Mesenchymal stem cell (in vitro differentiated cells and primary cell): ENCODE results near the gene OR5B21.

Experiments
- DNase-seq: peaks from one replicate; pipeline ENCODE4 v3.0.0-alpha.2; 2013
- H2AFZ ChIP-seq: one replicate; pipeline ENCODE4 v1.6.1; 2013; ENCODE audit warnings: low read depth, mild to moderate bottlenecking, control low read depth, inconsistent platforms, low read length, moderate library complexity
- H2AK5ac ChIP-seq: 2 replicates; pipeline ENCODE4 v1.6.1; 2013; ENCODE audit warnings: low read length, moderate library complexity, mild to moderate bottlenecking, inconsistent platforms; ENCODE audit not compliant: severe bottlenecking
- H2BK120ac ChIP-seq: one replicate; pipeline ENCODE4 v1.6.1; 2013; ENCODE audit warnings: low read depth, mild to moderate bottlenecking, inconsistent platforms, low read length, moderate library complexity
- H2BK12ac ChIP-seq, 2 experiments: one replicate each; pipeline ENCODE4 v1.6.1; 2013; ENCODE audit warnings: inconsistent platforms in 2 of 2, low read length in 2 of 2, mild to moderate bottlenecking in 2 of 2, moderate library complexity in 2 of 2, control low read depth in 1 of 2
- H2BK15ac ChIP-seq: one replicate; pipeline ENCODE4 v1.6.1; 2013; ENCODE audit warnings: mild to moderate bottlenecking, low read depth, inconsistent platforms; ENCODE audit not compliant: poor library complexity, severe bottlenecking
- H2BK5ac ChIP-seq: 2 replicates; pipeline ENCODE4 v1.6.1; 2013; ENCODE audit warnings: low read depth, mild to moderate bottlenecking, low read length, control low read depth, inconsistent platforms; ENCODE audit not compliant: poor library complexity, severe bottlenecking
- H3K14ac ChIP-seq, 2 experiments: one replicate each; pipeline ENCODE4 v1.6.1; 2013; ENCODE audit warnings: inconsistent platforms in 2 of 2, low read length in 2 of 2, control low read depth in 1 of 2, mild to moderate bottlenecking in 1 of 2, moderate library complexity in 1 of 2
- H3K18ac ChIP-seq, 2 experiments: one replicate each; pipeline ENCODE4 v1.6.1; 2013; ENCODE audit warnings: inconsistent platforms in 2 of 2, low read length in 2 of 2, control low read depth in 1 of 2, low read depth in 1 of 2, mild to moderate bottlenecking in 1 of 2
- H3K23ac ChIP-seq, 2 experiments: one replicate each; pipeline ENCODE4 v1.6.1; 2013; ENCODE audit warnings: inconsistent platforms in 2 of 2, low read length in 2 of 2, mild to moderate bottlenecking in 2 of 2, moderate library complexity in 2 of 2, control low read depth in 1 of 2
- H3K27ac ChIP-seq: 2 replicates; pipeline ENCODE4 v1.5.1; 2013; ENCODE audit warnings: mild to moderate bottlenecking, moderate library complexity, low read length, control low read depth, inconsistent platforms; ENCODE audit not compliant: poor library complexity, severe bottlenecking
- H3K27me3 ChIP-seq, 2 experiments: 2 replicates each; pipeline versions ENCODE4 v1.6.1 to v1.7.0; 2013; ENCODE audit warnings: low read length in 2 of 2, mild to moderate bottlenecking in 2 of 2, moderate library complexity in 2 of 2, control low read depth in 1 of 2, inconsistent platforms in 1 of 2; ENCODE audit not compliant: control insufficient read depth in 1 of 2, insufficient read depth in 1 of 2
- H3K36me3 ChIP-seq, 2 experiments: 2 replicates each; pipeline versions ENCODE4 v1.6.1 to v1.7.0; 2013; ENCODE audit warnings: low read length in 2 of 2, control low read depth in 1 of 2, inconsistent platforms in 1 of 2, low read depth in 1 of 2, mild to moderate bottlenecking in 1 of 2; ENCODE audit not compliant: insufficient read depth in 2 of 2, control insufficient read depth in 1 of 2
- H3K4ac ChIP-seq, 2 experiments: one replicate each; pipeline ENCODE4 v1.6.1; 2013; ENCODE audit warnings: inconsistent platforms in 2 of 2, low read length in 2 of 2, mild to moderate bottlenecking in 2 of 2, moderate library complexity in 2 of 2, control low read depth in 1 of 2, low read depth in 1 of 2
- H3K4me1 ChIP-seq: 2 replicates; pipeline ENCODE4 v1.6.1; 2013; ENCODE audit warnings: low read depth, low read length, control low read depth; ENCODE audit not compliant: control insufficient read depth, insufficient read depth
- H3K4me2 ChIP-seq: 2 replicates; pipeline ENCODE4 v1.6.1; 2013; ENCODE audit warnings: low read length, mild to moderate bottlenecking, inconsistent platforms; ENCODE audit not compliant: poor library complexity, severe bottlenecking
- H3K4me3 ChIP-seq, 2 experiments: 2 replicates each; pipeline versions ENCODE4 v1.5.1 to v1.7.0; 2013; ENCODE audit warnings: low read length in 2 of 2, mild to moderate bottlenecking in 2 of 2, control low read depth in 1 of 2, low read depth in 1 of 2; ENCODE audit not compliant: insufficient read depth in 1 of 2
- H3K79me1 ChIP-seq: replicated peaks from 2 replicates; pipeline ENCODE4 v1.6.1; 2013; ENCODE audit warnings: mild to moderate bottlenecking, control low read depth, low read length, inconsistent platforms; ENCODE audit not compliant: poor library complexity, severe bottlenecking
- H3K9ac ChIP-seq: 2 replicates; pipeline ENCODE4 v1.7.0; 2013; ENCODE audit warnings: mild to moderate bottlenecking, low read length, moderate library complexity
- H3K9me3 ChIP-seq: 2 replicates; pipeline ENCODE4 v1.7.0; 2013; ENCODE audit warnings: mild to moderate bottlenecking, low read length; ENCODE audit not compliant: control insufficient read depth
- H4K8ac ChIP-seq: one replicate; pipeline ENCODE4 v1.6.1; 2013; ENCODE audit warnings: inconsistent platforms, mild to moderate bottlenecking, low read length, moderate library complexity
- H4K91ac ChIP-seq: one replicate; pipeline ENCODE4 v1.6.1; 2013; ENCODE audit warnings: mild to moderate bottlenecking, low read length, inconsistent platforms
- WGBS: methylation state at CpG from one replicate; pipeline ENCODE4 v1.1.7; 2013; ENCODE audit warnings: mixed read lengths; 5-methylcytosine and 5-hydroxymethylcytosine counted together

Gene OR5B21

GRCh38 chr11:58508814-58509213, 909 bp upstream of the OR5B21 start:
- Histone ChIP-seq H2BK15ac (no peak overlapping the region), H4K91ac (no peak overlapping the region), H3K4me3 (no peak overlapping the region), H3K27ac (no peak overlapping the region), H2AFZ (no peak overlapping the region), H2BK5ac (no peak overlapping the region), H3K23ac (no peak overlapping the region), H2BK12ac (no peak overlapping the region), H3K79me1 (no peaks in the 10 kb centered on the region), H3K4me2 (no peak overlapping the region), H3K27me3 (peaks cover 0 to 4% of the 10 kb centered on the region in 2 experiments), H2BK120ac (no peak overlapping the region), H3K18ac (no peak overlapping the region), H3K4me1 (no peaks in the 10 kb centered on the region), H3K9ac (no peak overlapping the region), H3K4ac (no peak overlapping the region), H4K8ac (no peak overlapping the region), H3K36me3 (peaks cover 0 to 16% of the 10 kb centered on the region in 2 experiments), H3K9me3 (no peaks in the 10 kb centered on the region), H3K14ac (no peak overlapping the region), H2AK5ac (no peak overlapping the region)
- DNase-seq = no peak

GRCh38 chr11:58507355-58507754, 550 bp downstream of the OR5B21 start:
- no peak for DNase-seq
- Histone ChIP-seq H2AK5ac (no peak overlapping the region), H3K4me2 (no peak overlapping the region), H4K91ac (no peak overlapping the region), H2BK5ac (no peak overlapping the region), H3K27ac (no peak overlapping the region), H3K4me1 (no peaks in the 10 kb centered on the region), H3K9me3 (no peaks in the 10 kb centered on the region), H4K8ac (no peak overlapping the region), H3K79me1 (no peaks in the 10 kb centered on the region), H3K18ac (no peak overlapping the region), H3K23ac (no peak overlapping the region), H2BK15ac (no peak overlapping the region), H3K14ac (no peak overlapping the region), H3K4ac (no peak overlapping the region), H2BK120ac (no peak overlapping the region), H3K9ac (no peak overlapping the region), H2AFZ (no peak overlapping the region), H2BK12ac (no peak overlapping the region), H3K27me3 (peaks cover 0 to 4% of the 10 kb centered on the region in 2 experiments), H3K36me3 (peaks cover 0 to 21% of the 10 kb centered on the region in 2 experiments), H3K4me3 (no peak overlapping the region)
- 74% methylated on average over 4 of the region's 4 CpGs for WGBS

- WGBS = 89% methylated on average over 4 of the region's 5 CpGs
- no peak overlapping the region for H2BK5ac ChIP-seq
- no peak overlapping the region for H3K23ac ChIP-seq
- no peak overlapping the region for H3K4me2 ChIP-seq
- no peak overlapping the region for H3K14ac ChIP-seq
- H2BK15ac ChIP-seq = no peak overlapping the region
- H3K27me3 ChIP-seq = peaks cover 0 to 2% of the 10 kb centered on the region in 2 experiments
- no peak overlapping the region for H4K8ac ChIP-seq
- no peak overlapping the region for H3K9ac ChIP-seq
- H2BK120ac ChIP-seq = no peak overlapping the region
- H2AFZ ChIP-seq = no peak overlapping the region
- H2BK12ac ChIP-seq = no peak overlapping the region
- no peak for DNase-seq
- no peak overlapping the region for H3K27ac ChIP-seq
- no peak overlapping the region for H3K18ac ChIP-seq
- no peak overlapping the region for H3K4me3 ChIP-seq
- no peaks in the 10 kb centered on the region for H3K4me1 ChIP-seq
- no peak overlapping the region for H4K91ac ChIP-seq
- peaks cover 0 to 21% of the 10 kb centered on the region in 2 experiments for H3K36me3 ChIP-seq
- H3K79me1 ChIP-seq = no peaks in the 10 kb centered on the region
- H3K9me3 ChIP-seq = no peaks in the 10 kb centered on the region
- no peak overlapping the region for H2AK5ac ChIP-seq
- H3K4ac ChIP-seq = no peak overlapping the region
These were observed 970 bp downstream of the OR5B21 start for GRCh38 chr11:58506935-58507334.

GRCh38 chr11:58505849-58506248, 2.1 kb downstream of the OR5B21 start:
- Histone ChIP-seq H3K4ac (no peak overlapping the region), H2BK5ac (no peak overlapping the region), H3K4me3 (no peak overlapping the region), H2BK12ac (no peak overlapping the region), H3K9me3 (no peaks in the 10 kb centered on the region), H3K14ac (no peak overlapping the region), H2BK120ac (no peak overlapping the region), H3K4me1 (no peaks in the 10 kb centered on the region), H3K27me3 (no peaks in the 10 kb centered on the region), H3K36me3 (peaks cover 0 to 21% of the 10 kb centered on the region in 2 experiments), H3K23ac (no peak overlapping the region), H4K8ac (no peak overlapping the region), H2AK5ac (no peak overlapping the region), H3K4me2 (no peak overlapping the region), H2BK15ac (no peak overlapping the region), H2AFZ (no peak overlapping the region), H3K27ac (no peak overlapping the region), H4K91ac (no peak overlapping the region), H3K9ac (no peak overlapping the region), H3K79me1 (no peaks in the 10 kb centered on the region), H3K18ac (no peak overlapping the region)
- DNase-seq = no peak
- WGBS = 94% methylated on average over 3 of the region's 4 CpGs
